Colonic mucosa (tissue), 4 donors: ENCODE data around the gene C16orf87. TPM values are rescaled to one million over a fixed set of nuclear protein-coding genes. Genes with fewer than 3 reads are reported as not detected.

Experiments used
- DNase-seq: peaks from one replicate; pipeline ENCODE4 v3.0.0-alpha.2; 2020
- H3K27ac ChIP-seq: fragments of 200-600 bp; one replicate; pipeline ENCODE4 v1.8.0; 2021
- H3K27me3 ChIP-seq: fragments of 200-600 bp; one replicate; pipeline ENCODE4 v1.8.0; 2021
- H3K36me3 ChIP-seq: fragments of 200-600 bp; one replicate; pipeline ENCODE4 v1.8.0; 2021
- H3K4me1 ChIP-seq: fragments of 200-600 bp; one replicate; pipeline ENCODE4 v1.8.0; 2021; ENCODE audit warnings: mild to moderate bottlenecking
- H3K4me3 ChIP-seq: fragments of 200-600 bp; one replicate; pipeline ENCODE4 v1.8.0; 2021
- H3K9ac ChIP-seq, 2 donors: one replicate each; pipeline ENCODE4 v1.7.0; 2013; ENCODE audit warnings: control low read depth in 2 of 2, low read depth in 2 of 2, low read length in 2 of 2
- H3K9me3 ChIP-seq: fragments of 200-600 bp; one replicate; pipeline ENCODE4 v1.8.0; 2021
- intact Hi-C: fragments of 100-400 bp; cut with DNase I; formaldehyde crosslinking; loops from one replicate; pipeline ENCODE4 v1.14.1; 2022
- total RNA-seq, 2 donors: library from RNA; stranded (reverse); fragmentation: NEBNext Ultra II Directional in 1 of 2; extraction: Animal tissue kit (Norgen Biotek cat#: 25700) in 1 of 2; gene quantifications; one replicate each; pipeline ENCODE4 v1.2.1, GENCODE V29; 2021
- TF ChIP-seq, protein P1 (sequence below): fragments of 200-600 bp; IDR thresholded peaks from one replicate; pipeline ENCODE4 v1.8.0; 2022; ENCODE audit warnings: antibody characterized with exemption, mild to moderate bottlenecking
- donor health status: healthy.
- donor health status: DM: no; HTN: no; CAD: no.
- donor health status: DM: no; HTN: no; CAD: no.

The C16orf87 gene
- total RNA-seq, 2 donors from 2014 or later: 4.8 to 6.7 TPM

DNA sequence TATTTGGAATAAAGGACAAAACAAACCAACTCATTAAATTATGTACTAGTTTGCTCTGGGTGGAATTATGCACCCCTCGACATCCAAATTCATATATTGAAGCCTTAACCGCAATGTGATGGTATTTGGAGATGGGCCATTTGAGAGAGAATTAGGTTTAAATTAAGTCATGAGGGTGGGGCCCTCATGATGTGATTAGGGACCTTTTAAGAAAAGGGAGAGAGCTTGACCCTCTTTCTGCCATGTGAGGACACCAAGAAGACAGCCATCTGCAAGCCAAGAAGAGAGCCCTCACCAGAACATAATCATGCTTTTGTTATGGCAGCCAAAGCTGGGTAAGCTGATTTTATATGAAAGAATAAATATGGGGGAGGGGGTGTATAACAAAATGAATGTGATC, 2.0 kb downstream of the C16orf87 start:
- no peaks in the 10 kb centered on the region for H3K36me3 ChIP-seq
- intact Hi-C loops: no loop called here

DNA sequence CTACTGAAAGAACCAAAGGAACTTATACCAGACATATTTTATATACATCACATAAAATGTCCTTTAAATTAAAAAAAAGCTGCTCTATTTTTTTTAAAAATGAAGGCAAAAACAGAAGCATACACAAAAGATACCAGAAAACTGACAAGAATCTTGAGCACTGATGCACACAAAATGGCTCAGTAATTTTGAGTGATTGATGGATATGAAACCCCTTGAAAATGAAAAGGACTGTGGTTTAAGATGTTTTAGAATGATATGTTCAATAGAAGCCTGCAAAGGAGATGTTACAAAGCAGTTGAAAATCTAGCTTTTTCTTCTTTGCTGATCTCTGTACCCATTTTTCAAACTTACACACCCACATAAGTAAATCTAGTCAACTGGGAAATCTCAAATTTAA, 2.7 kb downstream of the C16orf87 start:
- Histone ChIP-seq H3K36me3 (no peaks in the 10 kb centered on the region), H3K27me3 (no peaks in the 10 kb centered on the region), H3K9me3 (no peaks in the 10 kb centered on the region), H3K27ac (no peak overlapping the region), H3K4me1 (no peaks in the 10 kb centered on the region), H3K9ac (no peak overlapping the region), H3K4me3 (no peak overlapping the region)
- TF ChIP-seq, protein P1, sequence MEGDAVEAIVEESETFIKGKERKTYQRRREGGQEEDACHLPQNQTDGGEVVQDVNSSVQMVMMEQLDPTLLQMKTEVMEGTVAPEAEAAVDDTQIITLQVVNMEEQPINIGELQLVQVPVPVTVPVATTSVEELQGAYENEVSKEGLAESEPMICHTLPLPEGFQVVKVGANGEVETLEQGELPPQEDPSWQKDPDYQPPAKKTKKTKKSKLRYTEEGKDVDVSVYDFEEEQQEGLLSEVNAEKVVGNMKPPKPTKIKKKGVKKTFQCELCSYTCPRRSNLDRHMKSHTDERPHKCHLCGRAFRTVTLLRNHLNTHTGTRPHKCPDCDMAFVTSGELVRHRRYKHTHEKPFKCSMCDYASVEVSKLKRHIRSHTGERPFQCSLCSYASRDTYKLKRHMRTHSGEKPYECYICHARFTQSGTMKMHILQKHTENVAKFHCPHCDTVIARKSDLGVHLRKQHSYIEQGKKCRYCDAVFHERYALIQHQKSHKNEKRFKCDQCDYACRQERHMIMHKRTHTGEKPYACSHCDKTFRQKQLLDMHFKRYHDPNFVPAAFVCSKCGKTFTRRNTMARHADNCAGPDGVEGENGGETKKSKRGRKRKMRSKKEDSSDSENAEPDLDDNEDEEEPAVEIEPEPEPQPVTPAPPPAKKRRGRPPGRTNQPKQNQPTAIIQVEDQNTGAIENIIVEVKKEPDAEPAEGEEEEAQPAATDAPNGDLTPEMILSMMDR: no peak
- intact Hi-C loops: no loop called here
- no peak for DNase-seq

More for the DNA sequence above, 2.0 kb downstream of the C16orf87 start:
- H3K4me3 ChIP-seq: no peak overlapping the region
- DNase-seq: no peak
- TF ChIP-seq, protein P1: no peak
- H3K9me3 ChIP-seq: no peaks in the 10 kb centered on the region
- H3K27me3 ChIP-seq: no peaks in the 10 kb centered on the region
- H3K9ac ChIP-seq: no peak overlapping the region
- H3K4me1 ChIP-seq: no peaks in the 10 kb centered on the region
- H3K27ac ChIP-seq: no peak overlapping the region

DNA sequence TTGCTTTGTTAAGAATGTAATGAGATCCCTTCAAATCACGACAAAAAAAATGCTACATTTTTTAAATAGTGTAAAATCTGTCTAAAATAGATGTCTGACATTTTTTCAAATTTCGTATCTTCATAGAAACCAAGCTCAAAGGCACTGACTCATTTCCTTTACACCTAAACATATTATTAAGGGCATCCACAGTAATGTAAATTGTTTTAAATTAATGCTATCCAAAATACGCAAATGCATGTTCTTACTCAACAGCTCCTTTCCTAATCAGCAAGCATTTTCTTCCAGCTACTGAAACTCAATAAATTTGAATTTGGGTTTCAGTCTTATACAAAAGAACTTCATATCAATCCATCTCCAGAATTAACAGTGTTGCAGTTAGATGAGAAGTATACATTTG, 4.3 kb downstream of the C16orf87 start:
- Histone ChIP-seq H3K9me3 (no peaks in the 10 kb centered on the region), H3K36me3 (no peaks in the 10 kb centered on the region), H3K4me3 (no peak overlapping the region), H3K27me3 (no peaks in the 10 kb centered on the region), H3K9ac (no peak overlapping the region), H3K4me1 (no peaks in the 10 kb centered on the region), H3K27ac (no peak overlapping the region)
- no peak for DNase-seq
- intact Hi-C loops: no loop called here
- TF ChIP-seq, protein P1: no peak

DNA sequence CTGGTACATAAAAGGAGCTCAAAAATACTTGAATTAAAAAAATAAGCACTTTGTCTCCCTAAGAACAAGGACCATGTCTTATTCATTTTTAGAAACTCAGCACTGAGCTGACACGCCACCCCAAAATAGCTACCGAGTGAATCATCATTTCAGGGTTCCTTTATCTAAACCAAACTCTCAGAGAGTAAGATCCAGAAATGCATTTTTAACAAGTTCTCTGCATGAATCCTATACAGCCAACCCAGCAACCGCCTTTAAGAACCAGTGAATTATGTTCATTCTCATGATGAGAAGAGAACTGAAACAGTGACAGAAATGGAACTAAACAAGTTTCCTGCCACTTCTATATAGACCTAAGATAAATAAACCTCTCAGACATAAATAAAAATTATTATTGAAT, 8.7 kb downstream of the C16orf87 start:
- H3K27ac ChIP-seq: no peak overlapping the region
- H3K36me3 ChIP-seq: no peaks in the 10 kb centered on the region
- TF ChIP-seq, protein P1: no peak
- intact Hi-C loops: no loop called here
- no peaks in the 10 kb centered on the region for H3K9me3 ChIP-seq
- no peaks in the 10 kb centered on the region for H3K4me1 ChIP-seq
- no peak overlapping the region for H3K9ac ChIP-seq
- no peak for DNase-seq
- no peaks in the 10 kb centered on the region for H3K27me3 ChIP-seq
- H3K4me3 ChIP-seq: no peak overlapping the region

DNA sequence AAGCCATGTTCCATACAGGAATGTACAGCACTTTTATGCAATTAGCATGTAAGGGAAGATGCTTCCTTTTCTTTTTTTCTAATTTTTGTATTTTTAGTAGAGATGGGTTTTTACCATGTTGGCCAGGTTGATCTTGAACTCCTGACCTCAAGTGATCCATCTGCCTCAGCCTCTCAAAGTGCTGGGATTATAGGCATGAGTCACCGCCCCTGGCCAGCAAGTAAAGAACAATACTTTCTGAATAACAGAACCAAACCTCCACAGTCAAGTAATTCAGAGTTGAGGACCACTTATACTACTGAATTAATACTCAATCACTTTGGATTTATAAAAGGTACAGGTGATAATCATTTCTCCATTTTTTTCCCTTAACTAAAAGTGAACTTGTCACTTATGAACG, 13.0 kb downstream of the C16orf87 start:
- Histone ChIP-seq H3K27ac (no peak overlapping the region), H3K9ac (no peak overlapping the region), H3K4me3 (no peak overlapping the region), H3K4me1 (no peaks in the 10 kb centered on the region), H3K36me3 (no peaks in the 10 kb centered on the region), H3K9me3 (no peaks in the 10 kb centered on the region), H3K27me3 (no peaks in the 10 kb centered on the region)
- intact Hi-C loops: no loop called here
- DNase-seq: no peak
- TF ChIP-seq, protein P1: no peak

DNA sequence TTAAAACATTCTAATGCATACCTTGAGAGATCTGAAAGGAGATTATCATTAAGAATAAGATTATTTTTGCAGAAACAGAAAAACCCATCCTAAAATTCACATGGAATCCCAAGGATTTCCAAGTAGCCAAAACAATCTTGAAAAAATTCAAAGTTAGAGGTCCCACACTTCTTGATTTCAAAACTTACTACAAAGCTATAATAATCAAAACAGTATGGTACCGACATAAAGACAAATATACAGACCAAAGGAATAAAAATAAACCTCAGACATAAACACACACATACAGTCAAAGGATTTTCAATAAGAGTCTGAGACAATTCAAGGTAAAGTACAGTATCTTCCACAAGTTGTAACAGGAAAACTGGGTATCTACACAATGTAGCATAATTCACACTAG, 16.2 kb downstream of the C16orf87 start:
- Histone ChIP-seq H3K4me3 (no peak overlapping the region), H3K4me1 (peaks cover 2% of the 10 kb centered on the region), H3K9ac (no peak overlapping the region), H3K36me3 (no peaks in the 10 kb centered on the region), H3K27me3 (no peaks in the 10 kb centered on the region), H3K27ac (no peak overlapping the region), H3K9me3 (no peaks in the 10 kb centered on the region)
- DNase-seq: no peak
- intact Hi-C loops: no loop called here
- TF ChIP-seq, protein P1: no peak
